ENCODE measurements around the gene KLRK1. TPM values are rescaled to one million over a fixed set of nuclear protein-coding genes. Genes with fewer than 3 reads are reported as not detected.
"Not testable (repeated sequence)": the region's sequence is repeated elsewhere in the genome, so short reads cannot be mapped to it uniquely, and the experiment has no call there.

The KLRK1 gene
- under 1 TPM; 0.12 TPM for total RNA-seq

DNA sequence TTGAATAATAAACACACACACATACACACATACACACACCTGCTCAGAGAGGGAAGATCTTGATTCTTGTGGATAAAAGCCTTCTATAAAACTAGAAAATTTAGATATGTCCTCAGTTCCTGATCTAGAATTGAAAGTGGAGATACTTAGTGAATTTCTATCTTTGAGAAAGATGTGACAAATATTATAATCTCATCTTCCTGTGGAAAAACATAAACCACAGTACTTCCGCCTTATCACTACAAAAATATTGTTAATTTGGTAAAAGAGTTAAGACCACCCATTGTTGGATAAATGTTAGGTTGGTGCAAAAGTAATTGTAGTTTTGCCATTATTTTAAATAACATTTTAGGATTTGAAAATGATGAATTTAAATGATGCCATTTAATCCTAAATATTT is at the start of gene KLRK1:
Gene KLRK1, minus strand, starts transcription at position 138 of the 400 bp plus-strand sequence. CDS start 1,231 bp downstream, outside the sequence.
- ChIA-PET POLR2A (no interaction called here), CTCF (no interaction called here)
- no peaks in the 10 kb centered on the region for H3K36me3 Mint-ChIP-seq (ENCODE audit: low read depth)
- H3K4me1 Mint-ChIP-seq = peaks cover 3% of the 10 kb centered on the region
- H3K4me3 Mint-ChIP-seq = no peak within 1 kb of the TSS
- H3K27ac Mint-ChIP-seq = no peak within 1 kb of the TSS
- DNase-seq = no peak
- no peaks in the 10 kb centered on the region for H3K9me3 Mint-ChIP-seq
- H3K27me3 Mint-ChIP-seq = peaks cover 23% of the 10 kb centered on the region

DNA sequence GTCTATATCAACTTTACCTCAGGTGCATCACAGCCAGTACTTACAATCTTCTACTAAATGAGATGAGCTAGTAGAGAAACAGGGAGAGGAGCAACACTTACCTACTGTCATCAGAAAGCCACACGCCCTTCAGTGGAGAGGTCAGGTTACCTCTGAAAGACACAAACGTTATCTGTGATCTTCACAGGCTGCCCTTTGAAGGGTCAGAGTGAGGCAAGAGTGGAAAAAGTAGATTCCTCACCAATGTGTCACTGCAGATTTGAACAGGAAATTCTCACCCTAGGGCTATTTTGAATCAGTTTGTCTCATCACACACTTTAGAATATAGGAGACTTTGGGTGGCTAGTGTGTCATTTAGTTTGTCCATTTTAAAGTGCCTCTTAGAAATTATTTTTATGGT is 47.8 kb upstream of the KLRK1 start:
- H3K27me3 Mint-ChIP-seq; H3K9me3 Mint-ChIP-seq; POLR2A ChIA-PET; H3K36me3 Mint-ChIP-seq (ENCODE audit: low read depth); H3K4me1 Mint-ChIP-seq; H3K27ac Mint-ChIP-seq; CTCF ChIA-PET; DNase-seq; H3K4me3 Mint-ChIP-seq: not testable (repeated sequence)

DNA sequence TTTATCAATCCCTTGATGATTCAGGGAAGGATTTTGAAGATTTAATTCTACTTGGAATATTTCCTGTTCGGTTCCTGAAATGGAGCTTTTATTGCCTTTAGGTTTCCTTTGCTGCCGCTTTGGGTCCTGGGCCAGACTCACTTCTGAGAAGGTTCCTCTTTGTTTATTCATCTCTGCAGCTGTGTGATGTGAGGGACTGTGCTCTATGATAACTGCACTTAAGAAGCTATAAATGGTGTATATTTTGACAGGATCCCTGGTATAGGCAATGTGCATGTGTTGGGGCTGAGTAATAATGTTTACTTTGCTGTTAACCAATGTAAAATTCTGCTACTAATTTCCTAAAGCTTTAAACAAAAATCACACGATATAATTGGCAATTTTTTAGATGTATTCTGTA is 46.0 kb upstream of the KLRK1 start, which contains the start of gene KLRC2:
Gene KLRC2, minus strand, starts transcription at position 195 of the 400 bp plus-strand sequence. Its CDS starts 24 bp downstream, at position 171.
- H3K27ac Mint-ChIP-seq; H3K4me3 Mint-ChIP-seq; H3K4me1 Mint-ChIP-seq; H3K27me3 Mint-ChIP-seq; H3K9me3 Mint-ChIP-seq; CTCF ChIA-PET; DNase-seq; POLR2A ChIA-PET; H3K36me3 Mint-ChIP-seq (ENCODE audit: low read depth): not testable (repeated sequence)

DNA sequence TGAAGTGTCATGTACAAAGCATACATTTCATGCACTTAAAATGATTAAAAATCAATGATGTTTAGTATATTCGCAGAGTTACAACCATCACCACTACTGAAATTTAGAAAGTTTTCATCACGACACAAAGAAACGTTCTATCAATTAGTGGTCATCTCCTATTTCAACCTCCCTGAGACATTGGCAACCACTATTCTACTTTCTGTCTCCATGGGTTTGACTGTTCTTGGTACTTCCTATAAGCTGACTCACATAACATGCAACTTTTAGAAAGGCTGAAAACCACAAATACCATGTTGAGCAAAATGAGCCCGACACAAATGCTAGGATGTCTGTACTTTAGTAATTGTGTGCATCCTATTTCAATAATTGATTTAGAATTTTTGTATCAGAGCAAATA is 40.8 kb upstream of the KLRK1 start:
- H3K36me3 Mint-ChIP-seq (ENCODE audit: low read depth); H3K4me1 Mint-ChIP-seq; H3K9me3 Mint-ChIP-seq; CTCF ChIA-PET; H3K27me3 Mint-ChIP-seq; DNase-seq; H3K4me3 Mint-ChIP-seq; POLR2A ChIA-PET; H3K27ac Mint-ChIP-seq: not testable (repeated sequence)

DNA sequence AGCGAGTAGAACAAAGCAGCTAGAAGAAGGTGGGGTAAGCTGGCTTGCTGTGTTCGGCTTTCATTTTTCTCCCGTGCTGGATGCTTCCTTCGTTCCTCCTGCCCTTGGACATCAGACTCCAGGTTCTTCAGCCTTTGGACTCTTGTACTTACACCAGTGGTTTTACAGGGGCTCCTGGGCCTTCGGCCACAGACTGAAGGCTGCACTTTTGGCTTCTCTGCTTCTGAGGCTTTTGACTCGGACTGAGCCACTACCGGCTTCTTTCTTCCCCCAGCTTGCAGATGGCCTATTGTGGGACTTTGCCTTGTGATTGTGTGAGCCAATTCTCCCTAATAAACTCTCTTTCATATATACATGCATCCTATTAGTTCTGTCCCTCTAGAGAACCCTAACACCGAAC is 36.1 kb upstream of the KLRK1 start:
- H3K27ac Mint-ChIP-seq; H3K9me3 Mint-ChIP-seq; POLR2A ChIA-PET; H3K27me3 Mint-ChIP-seq; CTCF ChIA-PET; H3K4me1 Mint-ChIP-seq; DNase-seq; H3K4me3 Mint-ChIP-seq; H3K36me3 Mint-ChIP-seq (ENCODE audit: low read depth): not testable (repeated sequence)

DNA sequence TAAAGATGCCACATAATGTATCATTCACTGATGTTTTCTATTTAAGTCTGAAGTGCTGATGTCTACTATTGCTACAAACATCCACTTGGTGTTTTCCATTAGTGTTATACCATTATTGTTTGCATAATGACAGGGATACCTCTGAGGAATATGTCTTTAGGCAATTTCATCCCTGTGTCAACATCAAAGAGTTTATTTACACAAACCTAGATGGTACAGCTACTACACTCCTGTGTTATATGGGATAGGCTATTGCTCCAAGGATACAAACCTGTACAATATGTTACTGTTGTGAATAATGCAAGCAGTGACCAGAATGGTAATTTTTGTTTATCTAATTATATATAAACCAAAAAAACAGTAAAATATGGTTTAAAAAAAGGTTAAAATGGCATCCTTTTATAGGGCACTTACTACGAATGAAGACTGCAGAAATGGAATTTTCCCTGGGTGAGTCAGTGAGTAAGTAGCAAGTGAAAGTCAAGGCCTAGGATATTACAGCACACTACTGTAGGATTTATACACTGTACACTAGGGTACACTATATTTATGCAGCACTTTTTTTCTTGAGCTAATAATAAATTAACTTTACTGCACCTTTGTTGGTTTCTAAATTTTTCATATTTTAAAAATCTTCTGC is 34.5 kb upstream of the KLRK1 start:
- DNase-seq; H3K27me3 Mint-ChIP-seq; CTCF ChIA-PET; H3K9me3 Mint-ChIP-seq; H3K36me3 Mint-ChIP-seq (ENCODE audit: low read depth); H3K27ac Mint-ChIP-seq; H3K4me1 Mint-ChIP-seq; POLR2A ChIA-PET; H3K4me3 Mint-ChIP-seq: not testable (repeated sequence)

DNA sequence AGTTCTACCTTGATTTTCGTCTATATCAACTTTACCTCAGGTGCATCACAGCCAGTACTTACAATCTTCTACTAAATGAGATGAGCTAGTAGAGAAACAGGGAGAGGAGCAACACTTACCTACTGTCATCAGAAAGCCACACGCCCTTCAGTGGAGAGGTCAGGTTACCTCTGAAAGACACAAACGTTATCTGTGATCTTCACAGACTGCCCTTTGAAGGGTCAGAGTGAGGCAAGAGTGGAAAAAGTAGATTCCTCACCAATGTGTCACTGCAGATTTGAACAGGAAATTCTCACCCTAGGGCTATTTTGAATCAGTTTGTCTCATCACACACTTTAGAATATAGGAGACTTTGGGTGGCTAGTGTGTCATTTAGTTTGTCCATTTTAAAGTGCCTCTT is 32.3 kb upstream of the KLRK1 start:
- H3K9me3 Mint-ChIP-seq; POLR2A ChIA-PET; H3K4me3 Mint-ChIP-seq; H3K27ac Mint-ChIP-seq; H3K4me1 Mint-ChIP-seq; H3K36me3 Mint-ChIP-seq (ENCODE audit: low read depth); DNase-seq; CTCF ChIA-PET; H3K27me3 Mint-ChIP-seq: not testable (repeated sequence)

DNA sequence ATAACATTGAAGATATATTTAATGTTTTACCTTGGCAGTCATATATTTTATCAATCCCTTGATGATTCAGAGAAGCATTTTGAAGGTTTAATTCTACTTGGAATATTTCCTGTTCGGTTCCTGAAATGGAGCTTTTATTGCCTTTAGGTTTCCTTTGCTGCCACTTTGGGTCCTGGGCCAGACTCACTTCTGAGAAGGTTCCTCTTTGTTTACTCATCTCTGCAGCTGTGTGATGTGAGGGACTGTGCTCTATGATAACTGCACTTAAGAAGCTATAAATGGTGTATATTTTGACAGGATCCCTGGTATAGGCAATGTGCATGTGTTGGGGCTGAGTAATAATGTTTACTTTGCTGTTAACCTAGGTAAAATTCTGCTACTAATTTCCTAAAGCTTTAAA is 30.5 kb upstream of the KLRK1 start, which contains the start of gene KLRC3:
Gene KLRC3, minus strand, starts transcription at position 262 of the 400 bp plus-strand sequence. Its CDS starts 45 bp downstream, at position 217.
- H3K4me3 Mint-ChIP-seq; CTCF ChIA-PET; POLR2A ChIA-PET; H3K27ac Mint-ChIP-seq; H3K27me3 Mint-ChIP-seq; H3K9me3 Mint-ChIP-seq; H3K4me1 Mint-ChIP-seq; DNase-seq; H3K36me3 Mint-ChIP-seq (ENCODE audit: low read depth): not testable (repeated sequence)

DNA sequence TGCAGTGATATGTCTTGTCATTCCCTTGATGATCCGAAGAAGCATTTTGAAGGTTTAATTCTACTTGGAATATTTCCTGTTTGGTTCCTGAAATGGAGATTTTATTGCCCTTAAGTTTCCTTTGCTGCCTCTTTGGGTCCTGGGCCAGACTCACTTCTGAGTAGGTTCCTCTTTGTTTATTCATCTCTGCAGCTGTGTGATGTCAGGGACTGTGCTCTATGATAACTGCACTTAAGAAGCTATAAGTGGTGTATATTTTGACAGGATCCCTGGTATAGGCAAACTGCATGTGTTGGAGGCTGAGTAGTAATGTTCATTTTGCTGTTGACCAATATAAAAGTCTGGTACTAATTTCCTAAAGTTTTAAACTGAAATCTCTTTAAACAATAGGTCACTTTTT is 19.6 kb upstream of the KLRK1 start, which contains the start of gene KLRC4:
Gene KLRC4, minus strand, starts transcription at position 366 of the 400 bp plus-strand sequence. Its CDS starts 182 bp downstream, at position 184.
- CTCF ChIA-PET = no interaction called here
- no peak for DNase-seq
- Mint-ChIP-seq H3K9me3 (no peaks in the 10 kb centered on the region), H3K27ac (no peak within 1 kb of the TSS), H3K4me1 (no peaks in the 10 kb centered on the region), H3K36me3 (ENCODE audit: low read depth) (no peaks in the 10 kb centered on the region), H3K27me3 (peaks cover 19% of the 10 kb centered on the region), H3K4me3 (no peak within 1 kb of the TSS)
- POLR2A ChIA-PET = no interaction called here

DNA sequence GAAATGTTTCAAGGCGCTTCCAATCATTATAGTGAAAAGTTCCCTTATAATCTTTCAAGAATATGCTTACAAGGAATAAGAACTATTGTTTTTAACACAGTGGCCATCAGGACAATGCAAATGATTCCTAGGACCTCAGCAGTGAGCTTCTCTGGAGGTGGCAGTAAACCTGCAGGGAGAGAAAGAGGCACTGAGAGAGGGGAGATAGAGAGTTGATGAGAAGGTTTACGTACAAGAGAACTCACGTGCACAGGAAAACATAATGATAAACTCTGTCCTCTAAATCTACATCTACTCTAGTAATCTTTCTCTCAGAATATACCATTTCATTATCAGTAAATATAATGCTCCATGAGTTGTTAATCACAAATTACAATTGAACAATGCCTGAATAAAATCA is 19.0 kb upstream of the KLRK1 start:
- no peaks in the 10 kb centered on the region for H3K4me1 Mint-ChIP-seq
- ChIA-PET POLR2A (no interaction called here), CTCF (no interaction called here)
- peaks cover 19% of the 10 kb centered on the region for H3K27me3 Mint-ChIP-seq
- H3K27ac Mint-ChIP-seq = no peak overlapping the region
- no peaks in the 10 kb centered on the region for H3K9me3 Mint-ChIP-seq
- H3K36me3 Mint-ChIP-seq (ENCODE audit: low read depth) = no peaks in the 10 kb centered on the region
- DNase-seq = no peak
- H3K4me3 Mint-ChIP-seq = no peak overlapping the region

DNA sequence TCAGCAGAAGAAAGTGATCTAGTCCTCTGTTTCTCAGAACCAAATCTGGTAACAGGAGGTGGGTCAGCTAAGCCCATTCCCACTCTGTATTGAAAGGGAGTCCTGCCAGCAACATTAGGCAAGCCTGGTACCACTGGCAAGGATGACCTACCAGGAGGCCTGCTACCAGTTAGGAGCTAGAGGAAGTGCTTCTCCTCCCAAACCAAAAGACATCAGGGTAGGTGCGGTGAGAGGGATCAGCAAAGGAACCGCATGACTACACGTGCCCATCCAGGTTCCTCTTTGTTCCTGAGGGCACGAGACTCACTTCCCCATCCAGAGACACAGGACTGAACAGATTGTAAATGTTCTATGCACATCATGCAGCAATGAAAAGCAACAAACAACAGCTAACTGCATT is 16.9 kb upstream of the KLRK1 start:
- POLR2A ChIA-PET = no interaction called here
- Mint-ChIP-seq H3K27me3 (peaks cover 19% of the 10 kb centered on the region), H3K4me1 (no peaks in the 10 kb centered on the region), H3K27ac (no peak overlapping the region), H3K9me3 (no peaks in the 10 kb centered on the region), H3K4me3 (no peak overlapping the region), H3K36me3 (ENCODE audit: low read depth) (no peaks in the 10 kb centered on the region)
- CTCF ChIA-PET = no interaction called here
- DNase-seq = no peak

DNA sequence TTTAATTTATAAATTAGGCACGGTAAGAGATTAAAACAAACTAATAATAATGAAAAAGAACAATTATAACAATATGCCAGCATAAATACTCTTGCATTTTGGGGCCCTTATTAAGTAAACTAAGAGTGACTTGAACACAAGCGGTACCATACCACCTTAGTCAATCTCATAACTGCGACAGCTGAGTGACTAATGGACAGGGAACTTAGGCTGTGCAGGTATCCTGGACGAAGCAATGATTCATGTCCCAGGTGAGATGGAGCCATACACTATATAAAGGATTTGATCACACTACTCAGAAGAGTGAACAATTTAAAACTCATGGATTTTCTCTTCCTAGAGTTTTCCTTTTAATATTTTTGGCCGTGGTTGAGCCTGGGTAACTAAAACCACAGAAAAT is 15.5 kb upstream of the KLRK1 start:
- CTCF ChIA-PET = no interaction called here
- no peaks in the 10 kb centered on the region for H3K4me1 Mint-ChIP-seq
- no peak for DNase-seq
- no peaks in the 10 kb centered on the region for H3K9me3 Mint-ChIP-seq
- H3K27ac Mint-ChIP-seq = no peak overlapping the region
- H3K36me3 Mint-ChIP-seq (ENCODE audit: low read depth) = no peaks in the 10 kb centered on the region
- no peak overlapping the region for H3K4me3 Mint-ChIP-seq
- POLR2A ChIA-PET = no interaction called here
- peaks cover 21% of the 10 kb centered on the region for H3K27me3 Mint-ChIP-seq

DNA sequence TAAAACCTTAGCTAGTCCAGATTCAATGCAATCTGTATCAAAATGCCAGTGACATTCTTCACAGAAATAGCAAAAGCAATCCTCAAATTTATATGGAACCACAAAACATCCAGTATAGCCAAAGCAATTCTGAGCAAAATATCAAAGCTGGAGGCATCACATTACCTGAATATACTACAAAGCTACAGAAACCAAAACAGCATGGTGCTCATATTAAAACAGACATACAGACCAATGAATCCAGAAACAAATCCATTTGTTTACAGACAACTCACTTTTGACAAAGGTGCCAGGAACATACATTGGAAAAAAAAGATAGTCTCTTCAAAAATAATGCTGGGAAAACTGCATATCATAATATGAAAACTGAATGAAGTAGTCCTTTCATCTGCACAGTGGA is 15.0 kb upstream of the KLRK1 start:
- ChIA-PET CTCF (no interaction called here), POLR2A (no interaction called here)
- peaks cover 21% of the 10 kb centered on the region for H3K27me3 Mint-ChIP-seq
- no peak overlapping the region for H3K27ac Mint-ChIP-seq
- no peak overlapping the region for H3K4me3 Mint-ChIP-seq
- H3K36me3 Mint-ChIP-seq (ENCODE audit: low read depth) = no peaks in the 10 kb centered on the region
- H3K4me1 Mint-ChIP-seq = no peaks in the 10 kb centered on the region
- no peak for DNase-seq
- no peaks in the 10 kb centered on the region for H3K9me3 Mint-ChIP-seq

DNA sequence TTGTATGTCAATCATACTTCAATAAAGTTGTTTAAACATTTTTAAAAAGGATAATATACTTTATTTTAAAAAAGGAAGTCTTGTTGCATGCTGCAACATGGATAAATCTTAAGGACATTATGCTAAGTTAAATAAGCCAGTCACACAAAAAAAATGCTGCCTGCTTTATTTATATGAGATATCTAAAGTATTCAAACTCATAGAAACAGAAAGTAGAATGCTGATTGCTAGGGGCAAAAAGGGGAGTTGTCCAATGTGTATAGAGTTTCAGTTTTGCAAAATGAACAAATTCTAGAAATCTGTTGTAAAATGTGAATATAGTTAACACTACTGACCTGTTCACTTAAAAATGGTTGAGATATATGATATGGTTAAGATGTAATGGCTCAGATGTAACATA is 11.0 kb upstream of the KLRK1 start:
- H3K27me3 Mint-ChIP-seq = peaks cover 10% of the 10 kb centered on the region
- H3K36me3 Mint-ChIP-seq (ENCODE audit: low read depth) = no peaks in the 10 kb centered on the region
- H3K4me1 Mint-ChIP-seq = peaks cover under 1% of the 10 kb centered on the region
- DNase-seq = no peak
- POLR2A ChIA-PET = no interaction called here
- H3K27ac Mint-ChIP-seq = no peak overlapping the region
- no peak overlapping the region for H3K4me3 Mint-ChIP-seq
- H3K9me3 Mint-ChIP-seq = no peaks in the 10 kb centered on the region
- CTCF ChIA-PET = no interaction called here

All from activated CD4-positive, alpha-beta T cell treated with anti-CD3 and anti-CD28 coated beads, Interleukin-2, amount 10 ng/mL, durations not matched to agents 7 days and 5 days (primary cell).